Rectal smooth muscle tissue (tissue), 1 donor: Measurements from ENCODE around the gene CARD19.

Source experiments
- H3K27ac ChIP-seq: one replicate; pipeline ENCODE4 v1.7.0; 2013; ENCODE audit warnings: low read depth, low read length, inconsistent platforms
- H3K27me3 ChIP-seq: one replicate; pipeline ENCODE4 v1.7.0; 2013; ENCODE audit warnings: low read length; ENCODE audit not compliant: control insufficient read depth, insufficient read depth
- H3K36me3 ChIP-seq: one replicate; pipeline ENCODE4 v1.7.0; 2013; ENCODE audit warnings: low read length; ENCODE audit not compliant: control insufficient read depth, insufficient read depth
- H3K4me1 ChIP-seq: one replicate; pipeline ENCODE4 v1.7.0; 2013; ENCODE audit warnings: low read length; ENCODE audit not compliant: control insufficient read depth, insufficient read depth
- H3K4me3 ChIP-seq: one replicate; pipeline ENCODE4 v1.7.0; 2013; ENCODE audit warnings: low read length
- H3K9ac ChIP-seq: one replicate; pipeline ENCODE4 v1.7.0; 2013; ENCODE audit warnings: low read length

Gene CARD19

GRCh38 chr9:93071464-93071863 lies 24.6 kb upstream of the CARD19 start:
- Histone ChIP-seq H3K4me3 (no peak overlapping the region), H3K4me1 (peaks cover 14% of the 10 kb centered on the region), H3K9ac (no peak overlapping the region), H3K36me3 (no peaks in the 10 kb centered on the region), H3K27me3 (no peaks in the 10 kb centered on the region), H3K27ac (peak overlapping the region; percentile 7)

- Histone ChIP-seq H3K27ac (peak overlapping the region; percentile 7), H3K4me1 (peaks cover 14% of the 10 kb centered on the region), H3K9ac (no peak overlapping the region), H3K27me3 (no peaks in the 10 kb centered on the region), H3K4me3 (peak overlapping the region; percentile 34), H3K36me3 (no peaks in the 10 kb centered on the region)
Observed at GRCh38 chr9:93072383-93072795, 23.6 kb upstream of the CARD19 start.

GRCh38 chr9:93076101-93076791 lies 19.8 kb upstream of the CARD19 start:
- Histone ChIP-seq H3K27me3 (no peaks in the 10 kb centered on the region), H3K36me3 (peaks cover 2% of the 10 kb centered on the region), H3K4me3 (no peak overlapping the region), H3K9ac (no peak overlapping the region), H3K4me1 (peaks cover 14% of the 10 kb centered on the region), H3K27ac (no peak overlapping the region)

- H3K4me3 ChIP-seq = no peak overlapping the region
- H3K27me3 ChIP-seq = no peaks in the 10 kb centered on the region
- H3K36me3 ChIP-seq = peaks cover 2% of the 10 kb centered on the region
- H3K9ac ChIP-seq = no peak overlapping the region
- H3K4me1 ChIP-seq = peaks cover 12% of the 10 kb centered on the region
- no peak overlapping the region for H3K27ac ChIP-seq
Observed at GRCh38 chr9:93076792-93077128, 19.3 kb upstream of the CARD19 start.

GRCh38 chr9:93077367-93077766 lies 18.6 kb upstream of the CARD19 start:
- peaks cover 6% of the 10 kb centered on the region for H3K4me1 ChIP-seq
- no peaks in the 10 kb centered on the region for H3K27me3 ChIP-seq
- no peak overlapping the region for H3K9ac ChIP-seq
- H3K27ac ChIP-seq = no peak overlapping the region
- no peak overlapping the region for H3K4me3 ChIP-seq
- H3K36me3 ChIP-seq = peaks cover 2% of the 10 kb centered on the region

- no peak overlapping the region for H3K27ac ChIP-seq
- H3K27me3 ChIP-seq = no peaks in the 10 kb centered on the region
- H3K36me3 ChIP-seq = peaks cover 2% of the 10 kb centered on the region
- H3K4me1 ChIP-seq = peaks cover 2% of the 10 kb centered on the region
- no peak overlapping the region for H3K4me3 ChIP-seq
- H3K9ac ChIP-seq = no peak overlapping the region
Observed at GRCh38 chr9:93077811-93078210, 18.2 kb upstream of the CARD19 start.

- no peak overlapping the region for H3K4me3 ChIP-seq
- H3K4me1 ChIP-seq = no peaks in the 10 kb centered on the region
- H3K9ac ChIP-seq = no peak overlapping the region
- H3K27me3 ChIP-seq = no peaks in the 10 kb centered on the region
- peaks cover 2% of the 10 kb centered on the region for H3K36me3 ChIP-seq
- H3K27ac ChIP-seq = no peak overlapping the region
Observed at GRCh38 chr9:93079371-93079770, 16.6 kb upstream of the CARD19 start.

- H3K36me3 ChIP-seq = peaks cover 2% of the 10 kb centered on the region
- H3K27ac ChIP-seq = no peak overlapping the region
- no peaks in the 10 kb centered on the region for H3K4me1 ChIP-seq
- H3K4me3 ChIP-seq = no peak overlapping the region
- no peak overlapping the region for H3K9ac ChIP-seq
- no peaks in the 10 kb centered on the region for H3K27me3 ChIP-seq
Observed at GRCh38 chr9:93080406-93080805, 15.6 kb upstream of the CARD19 start.

GRCh38 chr9:93081081-93081529 lies 14.9 kb upstream of the CARD19 start:
- Histone ChIP-seq H3K4me3 (no peak overlapping the region), H3K27ac (no peak overlapping the region), H3K9ac (no peak overlapping the region), H3K27me3 (no peaks in the 10 kb centered on the region), H3K36me3 (peaks cover 2% of the 10 kb centered on the region), H3K4me1 (no peaks in the 10 kb centered on the region)

- no peak overlapping the region for H3K4me3 ChIP-seq
- H3K36me3 ChIP-seq = peaks cover 2% of the 10 kb centered on the region
- H3K9ac ChIP-seq = no peak overlapping the region
- H3K27me3 ChIP-seq = no peaks in the 10 kb centered on the region
- H3K4me1 ChIP-seq = no peaks in the 10 kb centered on the region
- H3K27ac ChIP-seq = no peak overlapping the region
Observed at GRCh38 chr9:93081931-93082330, 14.1 kb upstream of the CARD19 start.

- Histone ChIP-seq H3K36me3 (peaks cover 2% of the 10 kb centered on the region), H3K4me1 (no peaks in the 10 kb centered on the region), H3K4me3 (no peak overlapping the region), H3K9ac (no peak overlapping the region), H3K27ac (no peak overlapping the region), H3K27me3 (no peaks in the 10 kb centered on the region)
Observed at GRCh38 chr9:93082841-93083411, 13.1 kb upstream of the CARD19 start.

GRCh38 chr9:93083592-93084470 lies 12.2 kb upstream of the CARD19 start:
- Histone ChIP-seq H3K9ac (no peak overlapping the region), H3K4me1 (no peaks in the 10 kb centered on the region), H3K36me3 (peaks cover 2% of the 10 kb centered on the region), H3K4me3 (no peak overlapping the region), H3K27me3 (no peaks in the 10 kb centered on the region), H3K27ac (no peak overlapping the region)
